ENCODE data around the gene CLSTN2. TPM values are rescaled to one million over a fixed set of nuclear protein-coding genes. Genes with fewer than 3 reads are reported as not detected.

Gene CLSTN2
- total RNA-seq, 1 donor from 2014 or later = 4.7 TPM

DNA sequence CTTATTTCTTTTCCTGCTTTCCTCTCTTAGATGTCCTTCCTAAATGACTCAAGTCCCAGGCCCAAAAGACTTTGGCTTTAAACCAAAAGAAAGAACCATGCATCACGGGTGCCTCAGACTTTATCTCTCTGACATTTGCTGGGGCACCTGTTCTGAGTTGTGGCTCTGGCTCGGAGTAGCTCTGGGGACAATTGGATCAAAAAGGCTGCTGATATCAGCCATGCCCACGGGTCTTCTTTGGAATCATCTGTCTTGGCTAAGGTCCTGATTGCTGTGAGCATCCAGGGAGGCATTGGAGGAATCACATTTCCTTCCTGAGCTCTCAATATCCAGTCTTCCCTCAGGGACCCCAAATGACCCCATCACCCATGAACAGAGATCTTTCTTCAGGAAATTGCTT is 59.9 kb downstream of the CLSTN2 start:
- no peak overlapping the region for H3K27ac ChIP-seq (ENCODE audit: low read depth, low read length)
- no peak overlapping the region for H3K9ac ChIP-seq (ENCODE audit: low read depth in 1 of 3, low read length in 3 of 3)
- no peaks in the 10 kb centered on the region for H3K9me3 ChIP-seq (ENCODE audit: control insufficient read depth in 3 of 3, low read length in 3 of 3)
- no peak overlapping the region for H3K4me3 ChIP-seq (ENCODE audit: low read length in 3 of 3)
- H3K36me3 ChIP-seq (ENCODE audit: control insufficient read depth in 3 of 3, insufficient read depth in 3 of 3, low read length in 3 of 3) = no peaks in the 10 kb centered on the region
- no peaks in the 10 kb centered on the region for H3K4me1 ChIP-seq (ENCODE audit: control insufficient read depth in 3 of 3, insufficient read depth in 3 of 3, low read length in 3 of 3)
- H3K27me3 ChIP-seq (ENCODE audit: control insufficient read depth in 3 of 3, insufficient read depth in 3 of 3, low read length in 3 of 3) = no peaks in the 10 kb centered on the region

DNA sequence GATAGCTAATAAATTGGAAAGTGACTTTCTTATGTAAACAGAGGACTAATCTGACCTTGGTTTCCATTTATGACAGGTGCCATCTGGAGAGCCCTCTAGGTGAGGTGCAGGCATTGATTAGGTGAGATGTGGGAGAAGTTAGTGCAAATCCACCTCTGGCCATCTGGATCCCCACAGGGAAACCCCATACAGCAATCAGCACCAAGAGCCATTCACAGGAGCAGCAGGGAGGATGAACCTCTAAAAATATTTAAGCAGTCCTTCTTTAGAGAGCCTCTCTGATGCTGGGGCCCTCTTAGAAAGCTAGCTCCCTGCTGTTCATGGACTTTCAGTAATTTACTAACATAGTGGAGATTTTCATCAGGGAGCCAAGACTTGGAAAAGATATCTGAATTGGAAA is 69.3 kb downstream of the CLSTN2 start:
- no peak overlapping the region for H3K4me3 ChIP-seq (ENCODE audit: low read length in 3 of 3)
- no peaks in the 10 kb centered on the region for H3K36me3 ChIP-seq (ENCODE audit: control insufficient read depth in 3 of 3, insufficient read depth in 3 of 3, low read length in 3 of 3)
- peaks cover 0 to 5% (median 0%) of the 10 kb centered on the region in 3 donors for H3K4me1 ChIP-seq (ENCODE audit: control insufficient read depth in 3 of 3, insufficient read depth in 3 of 3, low read length in 3 of 3)
- no peaks in the 10 kb centered on the region for H3K9me3 ChIP-seq (ENCODE audit: control insufficient read depth in 3 of 3, low read length in 3 of 3)
- no peak overlapping the region for H3K27ac ChIP-seq (ENCODE audit: low read depth, low read length)
- H3K27me3 ChIP-seq (ENCODE audit: control insufficient read depth in 3 of 3, insufficient read depth in 3 of 3, low read length in 3 of 3) = no peaks in the 10 kb centered on the region
- H3K9ac ChIP-seq (ENCODE audit: low read depth in 1 of 3, low read length in 3 of 3) = no peak overlapping the region

DNA sequence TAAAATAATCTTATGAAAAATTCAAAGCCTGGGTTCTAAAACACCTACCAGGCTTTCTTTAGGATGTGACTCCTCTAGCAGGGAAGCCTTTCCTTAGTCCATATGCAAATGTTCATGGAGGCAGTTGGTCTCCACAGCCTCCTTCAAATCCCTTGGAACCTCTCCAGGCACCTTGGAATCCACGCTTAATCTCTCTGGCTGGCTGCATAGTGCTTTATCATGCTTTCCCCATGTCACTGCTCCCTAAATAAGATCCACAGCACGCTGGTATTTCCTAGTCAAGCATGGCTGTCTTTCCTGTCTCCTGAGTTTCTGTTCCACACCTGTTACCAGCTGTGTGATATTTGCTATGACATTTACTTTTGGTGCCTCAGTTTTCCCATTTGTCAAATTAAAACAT is 71.3 kb downstream of the CLSTN2 start:
- Histone ChIP-seq H3K4me3 (ENCODE audit: low read length in 3 of 3) (no peak overlapping the region), H3K27ac (ENCODE audit: low read depth, low read length) (no peak overlapping the region), H3K27me3 (ENCODE audit: control insufficient read depth in 3 of 3, insufficient read depth in 3 of 3, low read length in 3 of 3) (peaks cover 0 to 3% (median 0%) of the 10 kb centered on the region in 3 donors), H3K9ac (ENCODE audit: low read depth in 1 of 3, low read length in 3 of 3) (no peak overlapping the region), H3K36me3 (ENCODE audit: control insufficient read depth in 3 of 3, insufficient read depth in 3 of 3, low read length in 3 of 3) (no peaks in the 10 kb centered on the region), H3K9me3 (ENCODE audit: control insufficient read depth in 3 of 3, low read length in 3 of 3) (no peaks in the 10 kb centered on the region), H3K4me1 (ENCODE audit: control insufficient read depth in 3 of 3, insufficient read depth in 3 of 3, low read length in 3 of 3) (peaks cover 0 to 5% (median 0%) of the 10 kb centered on the region in 3 donors)

DNA sequence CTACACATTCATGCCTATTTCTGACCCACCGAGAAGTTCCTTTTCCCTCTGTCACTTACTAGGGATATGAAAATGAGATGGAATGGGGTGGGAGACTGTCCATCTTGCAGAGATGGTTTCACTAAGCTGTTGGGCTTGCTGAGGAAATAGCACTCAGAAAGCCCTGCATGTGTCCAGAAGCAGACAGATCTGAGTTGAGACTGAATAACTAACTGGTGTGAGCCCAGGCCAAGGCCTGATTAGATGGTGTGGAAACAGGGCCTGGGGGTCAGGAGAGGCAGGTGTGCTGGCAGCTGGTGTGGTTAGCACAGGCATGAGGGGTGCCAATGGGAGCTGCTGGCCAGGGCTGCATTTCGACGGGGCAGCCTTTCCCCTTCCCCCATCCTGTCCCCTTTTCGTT is 72.1 kb downstream of the CLSTN2 start:
- H3K27me3 ChIP-seq (ENCODE audit: control insufficient read depth in 3 of 3, insufficient read depth in 3 of 3, low read length in 3 of 3) = peaks cover 0 to 3% (median 0%) of the 10 kb centered on the region in 3 donors
- no peak overlapping the region for H3K9ac ChIP-seq (ENCODE audit: low read depth in 1 of 3, low read length in 3 of 3)
- H3K9me3 ChIP-seq (ENCODE audit: control insufficient read depth in 3 of 3, low read length in 3 of 3) = no peaks in the 10 kb centered on the region
- H3K27ac ChIP-seq (ENCODE audit: low read depth, low read length) = no peak overlapping the region
- no peak overlapping the region for H3K4me3 ChIP-seq (ENCODE audit: low read length in 3 of 3)
- no peaks in the 10 kb centered on the region for H3K36me3 ChIP-seq (ENCODE audit: control insufficient read depth in 3 of 3, insufficient read depth in 3 of 3, low read length in 3 of 3)
- peaks cover 0 to 5% (median 0%) of the 10 kb centered on the region in 3 donors for H3K4me1 ChIP-seq (ENCODE audit: control insufficient read depth in 3 of 3, insufficient read depth in 3 of 3, low read length in 3 of 3)

DNA sequence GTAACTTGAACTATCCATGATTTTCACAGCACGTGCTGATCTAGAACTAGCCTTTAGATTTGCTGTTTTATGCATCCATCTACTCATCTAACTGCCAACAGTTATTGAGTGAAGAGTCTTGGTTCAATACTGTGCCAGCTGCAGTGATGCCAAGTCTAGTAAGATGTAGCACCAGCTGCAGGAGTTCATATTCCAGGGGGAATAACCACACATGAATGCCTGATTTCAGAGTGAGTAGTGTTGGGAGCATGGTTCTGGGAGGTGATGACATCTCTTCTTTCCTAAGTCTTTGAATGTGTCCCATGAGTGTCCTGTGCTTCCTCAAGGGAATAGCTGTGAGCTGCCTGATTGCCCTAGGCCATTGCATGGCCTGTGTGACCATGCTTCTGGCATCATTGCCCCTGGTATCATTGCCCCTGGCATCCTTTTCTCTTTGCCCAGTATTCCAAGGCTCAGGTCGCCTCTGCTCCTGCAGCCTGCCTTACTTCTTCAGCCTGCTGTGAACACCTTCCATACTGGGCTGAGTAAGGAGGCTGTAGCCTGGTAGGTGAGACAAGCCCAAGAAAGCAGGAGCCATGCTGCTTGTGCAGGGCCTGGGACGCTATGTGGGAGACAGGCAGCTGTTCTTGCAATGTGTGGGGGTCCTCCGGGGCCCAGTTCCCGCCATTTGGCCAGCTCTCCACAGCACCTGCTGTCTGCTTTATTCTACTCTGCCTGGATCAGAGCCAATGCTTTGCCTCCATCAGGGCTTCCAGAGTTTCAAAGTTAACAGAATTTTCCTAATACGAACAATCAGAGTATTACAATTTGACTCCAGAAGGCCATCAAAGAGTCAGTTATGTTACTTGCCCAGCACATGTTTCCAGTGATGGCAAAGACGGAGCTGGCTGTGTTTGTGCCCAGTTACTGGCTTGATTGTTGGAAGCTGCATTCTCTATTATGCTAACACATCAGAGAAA is 73.2 kb downstream of the CLSTN2 start:
- H3K27me3 ChIP-seq (ENCODE audit: control insufficient read depth in 3 of 3, insufficient read depth in 3 of 3, low read length in 3 of 3) = peaks cover 0 to 3% (median 0%) of the 10 kb centered on the region in 3 donors

DNA sequence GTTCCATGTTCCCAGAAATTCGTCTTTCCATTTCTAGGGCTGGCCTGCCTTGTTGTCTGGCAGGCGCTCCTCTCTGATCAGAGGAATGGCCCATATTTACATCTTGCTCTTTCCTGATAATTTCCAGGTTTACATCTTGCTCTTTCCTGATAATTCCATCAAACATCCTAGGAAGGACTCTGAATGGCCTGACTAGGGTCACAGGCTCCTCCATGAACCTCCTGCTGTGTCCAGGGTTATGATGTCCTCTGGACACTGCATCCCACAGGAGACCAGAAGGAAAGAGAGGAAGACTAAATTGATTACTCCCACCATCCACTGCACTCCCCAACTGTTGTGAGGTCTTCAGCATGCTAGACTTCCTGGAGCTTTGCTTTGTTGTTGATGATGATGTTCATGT is 75.4 kb downstream of the CLSTN2 start:
- Histone ChIP-seq H3K4me1 (ENCODE audit: control insufficient read depth in 3 of 3, insufficient read depth in 3 of 3, low read length in 3 of 3) (peaks cover 0 to 5% (median 0%) of the 10 kb centered on the region in 3 donors), H3K9ac (ENCODE audit: low read depth in 1 of 3, low read length in 3 of 3) (no peak overlapping the region), H3K4me3 (ENCODE audit: low read length in 3 of 3) (no peak overlapping the region), H3K36me3 (ENCODE audit: control insufficient read depth in 3 of 3, insufficient read depth in 3 of 3, low read length in 3 of 3) (no peaks in the 10 kb centered on the region), H3K27me3 (ENCODE audit: control insufficient read depth in 3 of 3, insufficient read depth in 3 of 3, low read length in 3 of 3) (peaks cover 0 to 3% (median 0%) of the 10 kb centered on the region in 3 donors), H3K27ac (ENCODE audit: low read depth, low read length) (no peak overlapping the region), H3K9me3 (ENCODE audit: control insufficient read depth in 3 of 3, low read length in 3 of 3) (no peaks in the 10 kb centered on the region)

More for the DNA sequence above, 73.2 kb downstream of the CLSTN2 start:
- Histone ChIP-seq H3K9ac (ENCODE audit: low read depth in 1 of 3, low read length in 3 of 3) (no peak overlapping the region), H3K27ac (ENCODE audit: low read depth, low read length) (no peak overlapping the region), H3K4me1 (ENCODE audit: control insufficient read depth in 3 of 3, insufficient read depth in 3 of 3, low read length in 3 of 3) (peaks cover 0 to 5% (median 0%) of the 10 kb centered on the region in 3 donors), H3K36me3 (ENCODE audit: control insufficient read depth in 3 of 3, insufficient read depth in 3 of 3, low read length in 3 of 3) (no peaks in the 10 kb centered on the region), H3K4me3 (ENCODE audit: low read length in 3 of 3) (no peak overlapping the region), H3K9me3 (ENCODE audit: control insufficient read depth in 3 of 3, low read length in 3 of 3) (no peaks in the 10 kb centered on the region)

DNA sequence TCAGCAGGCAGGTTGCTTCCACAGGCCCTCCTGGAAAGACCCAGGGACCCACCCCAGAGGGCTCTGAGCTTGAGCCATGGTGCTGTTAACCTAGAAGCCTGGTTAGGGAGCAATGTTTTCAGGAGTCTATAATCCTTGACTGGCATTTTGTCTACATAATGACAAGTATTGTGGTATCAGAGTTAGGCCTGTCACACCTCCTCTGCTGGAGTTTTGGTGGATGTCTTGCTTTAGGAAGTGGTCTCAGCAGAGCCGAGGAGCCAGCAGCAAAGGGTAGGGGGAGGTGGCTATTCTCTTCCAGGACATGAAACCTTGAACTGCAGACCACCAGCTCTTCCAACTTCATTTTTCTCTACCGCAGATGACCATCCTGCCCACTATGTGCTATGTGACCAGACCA is 76.1 kb downstream of the CLSTN2 start:
- H3K4me1 ChIP-seq (ENCODE audit: control insufficient read depth in 3 of 3, insufficient read depth in 3 of 3, low read length in 3 of 3) = peaks cover 0 to 5% (median 0%) of the 10 kb centered on the region in 3 donors
- no peaks in the 10 kb centered on the region for H3K9me3 ChIP-seq (ENCODE audit: control insufficient read depth in 3 of 3, low read length in 3 of 3)

DNA sequence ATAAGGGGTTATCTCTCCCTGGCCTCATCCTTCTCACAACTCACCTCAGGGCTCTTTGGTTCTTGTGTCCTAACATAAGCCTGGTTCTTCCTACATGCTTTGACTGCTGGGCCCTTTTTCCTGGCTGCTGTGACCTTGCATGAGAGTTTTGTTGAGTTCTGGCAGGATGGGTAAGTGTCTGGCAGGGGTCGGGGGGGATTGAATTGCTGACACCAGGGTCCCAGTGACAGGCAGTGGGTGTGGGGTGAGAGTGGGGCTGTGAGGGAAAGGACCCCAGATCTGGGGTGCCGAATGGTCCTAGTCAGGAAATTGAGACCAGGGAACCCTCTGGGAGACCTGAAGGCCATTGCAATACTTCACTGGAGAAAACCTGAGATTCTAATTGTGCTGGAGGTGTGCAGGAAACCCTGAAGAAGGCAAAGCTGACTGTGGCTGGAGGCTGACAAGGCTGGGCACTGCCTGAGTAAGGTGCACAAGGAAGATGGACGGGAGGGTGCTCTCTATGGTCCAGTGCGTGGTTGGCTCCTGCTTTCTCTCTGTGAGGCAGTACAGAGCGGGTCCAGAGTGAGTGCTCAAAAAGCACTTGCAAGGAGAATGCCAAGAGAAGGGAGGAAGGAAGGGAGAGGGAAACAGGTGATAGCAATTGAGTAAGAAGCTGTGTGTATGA is 76.8 kb downstream of the CLSTN2 start:
- H3K4me3 ChIP-seq (ENCODE audit: low read length in 3 of 3) = no peak overlapping the region
- H3K9ac ChIP-seq (ENCODE audit: low read depth in 1 of 3, low read length in 3 of 3) = no peak overlapping the region
- H3K27me3 ChIP-seq (ENCODE audit: control insufficient read depth in 3 of 3, insufficient read depth in 3 of 3, low read length in 3 of 3) = peaks cover 0 to 3% (median 0%) of the 10 kb centered on the region in 3 donors
- no peak overlapping the region for H3K27ac ChIP-seq (ENCODE audit: low read depth, low read length)
- H3K36me3 ChIP-seq (ENCODE audit: control insufficient read depth in 3 of 3, insufficient read depth in 3 of 3, low read length in 3 of 3) = no peaks in the 10 kb centered on the region
- H3K4me1 ChIP-seq (ENCODE audit: control insufficient read depth in 3 of 3, insufficient read depth in 3 of 3, low read length in 3 of 3) = peaks cover 0 to 5% (median 0%) of the 10 kb centered on the region in 3 donors
- no peaks in the 10 kb centered on the region for H3K9me3 ChIP-seq (ENCODE audit: control insufficient read depth in 3 of 3, low read length in 3 of 3)

More for the DNA sequence above, 76.1 kb downstream of the CLSTN2 start:
- H3K27ac ChIP-seq (ENCODE audit: low read depth, low read length) = no peak overlapping the region
- no peak overlapping the region for H3K4me3 ChIP-seq (ENCODE audit: low read length in 3 of 3)
- H3K36me3 ChIP-seq (ENCODE audit: control insufficient read depth in 3 of 3, insufficient read depth in 3 of 3, low read length in 3 of 3) = no peaks in the 10 kb centered on the region
- H3K9ac ChIP-seq (ENCODE audit: low read depth in 1 of 3, low read length in 3 of 3) = no peak overlapping the region
- H3K27me3 ChIP-seq (ENCODE audit: control insufficient read depth in 3 of 3, insufficient read depth in 3 of 3, low read length in 3 of 3) = peaks cover 0 to 3% (median 0%) of the 10 kb centered on the region in 3 donors

DNA sequence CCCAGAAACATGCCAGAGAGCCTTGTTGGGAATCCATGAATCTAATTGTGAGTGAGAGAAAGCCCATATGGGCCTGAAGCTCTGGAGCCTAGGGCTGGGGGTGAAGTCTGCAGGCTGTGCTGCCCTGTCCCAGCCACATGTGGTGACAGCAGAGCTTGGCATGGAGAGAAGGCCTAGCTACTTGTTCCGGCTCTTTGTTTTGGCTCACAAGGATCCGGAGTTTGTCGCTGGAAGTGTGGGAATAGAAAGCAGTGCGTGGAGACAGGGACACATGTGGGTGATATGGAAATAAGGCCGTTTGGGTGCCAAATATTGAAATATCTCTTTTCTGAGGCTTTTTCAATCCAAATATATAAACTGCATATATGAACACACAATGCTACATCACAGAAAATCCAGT is 78.2 kb downstream of the CLSTN2 start:
- Histone ChIP-seq H3K27ac (ENCODE audit: low read depth, low read length) (no peak overlapping the region), H3K4me1 (ENCODE audit: control insufficient read depth in 3 of 3, insufficient read depth in 3 of 3, low read length in 3 of 3) (peaks cover 0 to under 1% (median 0%) of the 10 kb centered on the region in 3 donors), H3K9me3 (ENCODE audit: control insufficient read depth in 3 of 3, low read length in 3 of 3) (no peaks in the 10 kb centered on the region), H3K4me3 (ENCODE audit: low read length in 3 of 3) (no peak overlapping the region), H3K27me3 (ENCODE audit: control insufficient read depth in 3 of 3, insufficient read depth in 3 of 3, low read length in 3 of 3) (peaks cover 0 to 3% (median 0%) of the 10 kb centered on the region in 3 donors), H3K36me3 (ENCODE audit: control insufficient read depth in 3 of 3, insufficient read depth in 3 of 3, low read length in 3 of 3) (no peaks in the 10 kb centered on the region), H3K9ac (ENCODE audit: low read depth in 1 of 3, low read length in 3 of 3) (no peak overlapping the region)

Data from skeletal muscle tissue (tissue), 4 donors.